ENCODE measurements around the gene P2RY14. TPM values are rescaled to one million over a fixed set of nuclear protein-coding genes. Genes with fewer than 3 reads are reported as not detected.
"Not testable (repeated sequence)": the region's sequence is repeated elsewhere in the genome, so short reads cannot be mapped to it uniquely, and the experiment has no call there.

Gene P2RY14
- total RNA-seq, 2 donors from 2014 or later: 0.26 to 0.90 TPM

GRCh38 chr3:151197228-151197627, 81.1 kb downstream of the P2RY14 start:
- Mint-ChIP-seq H3K27ac (no peak overlapping the region), H3K4me3 (no peak overlapping the region)
- ATAC-seq: no peak

DNA sequence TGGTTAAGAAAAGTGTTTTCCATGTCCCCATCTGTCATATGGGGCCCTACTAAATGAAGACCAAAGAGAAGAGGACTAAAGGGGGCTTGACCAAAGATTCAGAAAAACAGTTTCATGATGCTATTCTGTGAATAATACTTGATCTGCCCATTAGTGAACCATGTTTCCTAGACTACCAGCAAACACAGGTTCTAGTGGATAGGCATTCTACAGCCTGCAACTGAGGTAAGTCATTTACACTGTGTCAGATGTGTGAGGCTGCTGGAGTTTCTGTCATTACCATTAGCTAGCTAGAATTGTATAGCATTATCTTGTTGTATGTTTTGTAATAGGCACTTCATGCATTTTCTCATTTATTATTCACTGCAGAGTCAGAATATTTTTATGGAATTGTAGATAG, 81.9 kb downstream of the P2RY14 start:
- H3K4me1 Mint-ChIP-seq: peaks cover 15% of the 10 kb centered on the region
- no peaks in the 10 kb centered on the region for H3K9me3 ChIP-seq (ENCODE audit: control insufficient read depth, low read length, poor library complexity, severe bottlenecking)
- no peak overlapping the region for H3K27ac Mint-ChIP-seq
- H3K27me3 Mint-ChIP-seq: no peaks in the 10 kb centered on the region
- H3K4me3 Mint-ChIP-seq: no peak overlapping the region
- DNase-seq (no peak), ATAC-seq (no peak)
- H3K36me3 Mint-ChIP-seq (ENCODE audit: low read depth): peaks cover 8% of the 10 kb centered on the region

More at GRCh38 chr3:151197228-151197627, 81.1 kb downstream of the P2RY14 start:
- Mint-ChIP-seq H3K27me3 (no peaks in the 10 kb centered on the region), H3K4me1 (peaks cover 15% of the 10 kb centered on the region), H3K36me3 (ENCODE audit: low read depth) (peaks cover 8% of the 10 kb centered on the region)
- no peak for DNase-seq
- no peaks in the 10 kb centered on the region for H3K9me3 ChIP-seq (ENCODE audit: control insufficient read depth, low read length, poor library complexity, severe bottlenecking)

GRCh38 chr3:151195826-151196225, 82.5 kb downstream of the P2RY14 start:
- Mint-ChIP-seq H3K27ac (no peak overlapping the region), H3K4me1 (peaks cover 10% of the 10 kb centered on the region), H3K27me3 (no peaks in the 10 kb centered on the region), H3K4me3 (no peak overlapping the region), H3K36me3 (ENCODE audit: low read depth) (peaks cover 5% of the 10 kb centered on the region)
- no peaks in the 10 kb centered on the region for H3K9me3 ChIP-seq (ENCODE audit: control insufficient read depth, low read length, poor library complexity, severe bottlenecking)
- DNase-seq (no peak), ATAC-seq (no peak)

DNA sequence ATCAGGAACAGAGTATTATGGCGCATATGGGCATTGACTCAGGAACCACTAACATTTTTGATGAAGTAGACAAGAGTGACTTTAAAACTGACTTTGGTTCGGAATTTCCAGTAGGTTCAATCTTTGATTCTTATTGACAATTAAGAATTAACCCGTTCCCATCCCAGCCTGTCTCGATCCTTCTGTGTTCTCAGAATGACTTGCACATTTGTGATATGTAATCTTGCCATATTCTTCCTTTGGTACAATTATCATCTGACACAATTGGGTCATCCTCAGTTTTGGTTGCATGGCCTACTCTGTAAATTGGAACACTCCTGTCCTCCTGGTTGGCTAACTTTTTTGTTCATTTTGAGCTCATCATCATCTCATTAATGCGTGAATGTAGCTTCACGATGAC, 85.8 kb downstream of the P2RY14 start:
- ATAC-seq (no peak), DNase-seq (no peak)
- Mint-ChIP-seq H3K27me3 (no peaks in the 10 kb centered on the region), H3K27ac (no peak overlapping the region), H3K36me3 (ENCODE audit: low read depth) (peaks cover 2% of the 10 kb centered on the region), H3K4me3 (no peak overlapping the region), H3K4me1 (peaks cover 11% of the 10 kb centered on the region)
- H3K9me3 ChIP-seq (ENCODE audit: control insufficient read depth, low read length, poor library complexity, severe bottlenecking): no peaks in the 10 kb centered on the region

- peaks cover 19% of the 10 kb centered on the region for H3K4me1 Mint-ChIP-seq
- H3K27me3 Mint-ChIP-seq: no peaks in the 10 kb centered on the region
- no peak for ATAC-seq
- no peak for DNase-seq
- no peak overlapping the region for H3K4me3 Mint-ChIP-seq
- H3K36me3 Mint-ChIP-seq (ENCODE audit: low read depth): peaks cover 2% of the 10 kb centered on the region
- no peak overlapping the region for H3K27ac Mint-ChIP-seq
- no peaks in the 10 kb centered on the region for H3K9me3 ChIP-seq (ENCODE audit: control insufficient read depth, low read length, poor library complexity, severe bottlenecking)
Observed at GRCh38 chr3:151191095-151191494, 87.2 kb downstream of the P2RY14 start.

DNA sequence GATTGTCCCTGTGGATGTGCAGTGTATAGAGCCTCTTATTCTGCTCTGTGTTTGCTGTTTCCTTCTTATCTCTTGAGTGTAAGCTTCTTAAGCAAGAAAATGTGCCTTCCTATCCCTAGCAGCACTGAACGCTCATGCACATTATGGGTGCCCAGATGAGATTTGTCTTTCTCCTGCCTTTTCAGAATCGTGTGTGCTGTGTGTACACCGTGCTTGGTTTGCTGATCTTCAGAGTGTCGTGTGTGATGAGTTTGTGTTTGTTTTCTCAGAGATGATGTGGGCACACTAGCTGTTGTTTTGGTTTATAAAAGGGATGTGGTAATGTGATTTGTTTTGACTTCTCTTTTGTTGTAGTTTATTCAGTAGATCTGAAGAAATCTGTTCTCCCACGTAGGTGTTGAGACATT, 95.1 kb downstream of the P2RY14 start:
- ATAC-seq (peak; percentile 91), DNase-seq (no peak)
- H3K27ac Mint-ChIP-seq: peak overlapping the region; percentile 96
- H3K4me3 Mint-ChIP-seq: peak overlapping the region; percentile 96
- H3K27me3 Mint-ChIP-seq: peaks cover 4% of the 10 kb centered on the region
- peaks cover 32% of the 10 kb centered on the region for H3K4me1 Mint-ChIP-seq
- peaks cover 2% of the 10 kb centered on the region for H3K36me3 Mint-ChIP-seq (ENCODE audit: low read depth)
- no peaks in the 10 kb centered on the region for H3K9me3 ChIP-seq (ENCODE audit: control insufficient read depth, low read length, poor library complexity, severe bottlenecking)

- H3K27me3 Mint-ChIP-seq: peaks cover 4% of the 10 kb centered on the region
- peak overlapping the region; percentile 96 for H3K4me3 Mint-ChIP-seq
Observed at GRCh38 chr3:151182349-151183079, 95.8 kb downstream of the P2RY14 start.

DNA sequence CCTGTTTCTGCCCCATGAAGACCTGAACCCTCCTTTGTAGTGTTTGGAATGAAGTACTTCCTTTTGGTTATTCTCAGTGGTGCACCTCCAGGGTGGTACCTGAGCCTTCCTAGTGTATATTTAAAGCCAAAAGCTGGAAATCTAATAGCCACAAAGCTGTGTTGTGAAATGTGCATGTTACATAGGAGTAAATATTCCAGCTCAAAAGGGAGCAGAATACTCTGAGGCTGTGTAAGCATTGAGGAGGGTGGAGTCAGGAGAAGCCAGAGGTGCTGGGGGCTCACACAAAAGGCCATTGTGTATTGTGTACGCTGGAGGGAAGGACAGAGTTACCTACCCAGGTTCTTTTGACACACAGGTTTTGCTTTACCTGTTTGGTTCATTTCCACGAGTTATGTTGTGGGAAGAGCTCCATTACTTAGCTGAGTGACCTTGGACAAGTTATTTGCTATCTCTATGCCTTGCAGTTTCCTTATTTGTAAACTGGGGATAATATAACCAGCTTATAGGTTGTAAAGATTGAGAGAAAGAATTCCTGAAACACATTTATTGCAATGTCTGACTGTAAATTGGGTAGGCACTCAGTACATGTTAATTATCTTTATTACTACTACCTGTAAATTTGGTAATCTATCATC, 100.0 kb downstream of the P2RY14 start:
- H3K4me1 Mint-ChIP-seq: peaks cover 17% of the 10 kb centered on the region
- no peak for ATAC-seq
- H3K36me3 Mint-ChIP-seq (ENCODE audit: low read depth): peaks cover 2% of the 10 kb centered on the region
- peaks cover 3% of the 10 kb centered on the region for H3K27me3 Mint-ChIP-seq
- no peak for DNase-seq
- H3K9me3 ChIP-seq (ENCODE audit: control insufficient read depth, low read length, poor library complexity, severe bottlenecking): no peaks in the 10 kb centered on the region
- no peak overlapping the region for H3K4me3 Mint-ChIP-seq
- no peak overlapping the region for H3K27ac Mint-ChIP-seq

More at GRCh38 chr3:151182349-151183079, 95.8 kb downstream of the P2RY14 start:
- Mint-ChIP-seq H3K4me1 (peaks cover 34% of the 10 kb centered on the region), H3K36me3 (ENCODE audit: low read depth) (peaks cover 2% of the 10 kb centered on the region), H3K27ac (peak overlapping the region; percentile 96)
- H3K9me3 ChIP-seq (ENCODE audit: control insufficient read depth, low read length, poor library complexity, severe bottlenecking): no peaks in the 10 kb centered on the region
- no peak for DNase-seq
- no peak for ATAC-seq

- peaks cover 18% of the 10 kb centered on the region for H3K4me1 Mint-ChIP-seq
Observed at GRCh38 chr3:151175952-151176351, 102.4 kb downstream of the P2RY14 start.

DNA sequence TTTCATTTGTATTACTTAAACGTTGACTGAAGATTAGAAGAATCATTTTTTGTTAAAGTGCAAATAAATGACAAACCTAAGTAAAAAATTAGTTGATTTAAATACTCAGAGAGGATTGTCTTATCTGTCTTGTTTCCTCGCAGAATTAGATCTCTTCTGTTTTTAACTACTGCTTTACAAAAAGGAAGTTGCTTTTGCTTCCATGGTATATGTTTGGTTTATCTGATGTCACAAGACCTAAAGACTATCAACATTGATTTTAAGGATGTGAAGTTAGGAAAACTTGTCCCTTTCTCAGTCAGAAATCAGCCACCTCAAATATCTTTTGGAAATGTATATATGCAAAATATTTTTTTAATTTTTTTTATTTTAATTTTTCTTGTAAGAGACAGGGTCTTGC, 104.0 kb downstream of the P2RY14 start:
- H3K27me3 Mint-ChIP-seq: no peaks in the 10 kb centered on the region
- no peak overlapping the region for H3K4me3 Mint-ChIP-seq
- no peaks in the 10 kb centered on the region for H3K36me3 Mint-ChIP-seq (ENCODE audit: low read depth)
- ATAC-seq: no peak
- no peaks in the 10 kb centered on the region for H3K9me3 ChIP-seq (ENCODE audit: control insufficient read depth, low read length, poor library complexity, severe bottlenecking)
- peaks cover 29% of the 10 kb centered on the region for H3K4me1 Mint-ChIP-seq
- DNase-seq: no peak
- no peak overlapping the region for H3K27ac Mint-ChIP-seq

More at GRCh38 chr3:151175952-151176351, 102.4 kb downstream of the P2RY14 start:
- H3K36me3 Mint-ChIP-seq (ENCODE audit: low read depth): no peaks in the 10 kb centered on the region
- no peak overlapping the region for H3K4me3 Mint-ChIP-seq
- DNase-seq (no peak), ATAC-seq (no peak)
- H3K27me3 Mint-ChIP-seq: no peaks in the 10 kb centered on the region
- H3K27ac Mint-ChIP-seq: peak overlapping the region; percentile 49
- no peaks in the 10 kb centered on the region for H3K9me3 ChIP-seq (ENCODE audit: control insufficient read depth, low read length, poor library complexity, severe bottlenecking)

- no peak for DNase-seq
- Mint-ChIP-seq H3K4me3 (peak overlapping the region; percentile 69), H3K27me3 (no peaks in the 10 kb centered on the region), H3K4me1 (peaks cover 29% of the 10 kb centered on the region), H3K27ac (peak overlapping the region; percentile 92), H3K36me3 (ENCODE audit: low read depth) (no peaks in the 10 kb centered on the region)
- ATAC-seq: peak; percentile 76
- no peaks in the 10 kb centered on the region for H3K9me3 ChIP-seq (ENCODE audit: control insufficient read depth, low read length, poor library complexity, severe bottlenecking)
Observed at GRCh38 chr3:151171145-151171757, 107.1 kb downstream of the P2RY14 start.

GRCh38 chr3:151169948-151170679, 108.2 kb downstream of the P2RY14 start:
- H3K36me3 Mint-ChIP-seq (ENCODE audit: low read depth): not testable (repeated sequence)

More at GRCh38 chr3:151169948-151170679, 108.2 kb downstream of the P2RY14 start:
- not testable (repeated sequence) for DNase-seq; H3K9me3 ChIP-seq (ENCODE audit: control insufficient read depth, low read length, poor library complexity, severe bottlenecking); H3K27me3 Mint-ChIP-seq
- H3K27ac Mint-ChIP-seq: peak overlapping the region; percentile 92
- peak overlapping the region; percentile 69 for H3K4me3 Mint-ChIP-seq
- ATAC-seq: peak; percentile 23
- peaks cover 29% of the 10 kb centered on the region for H3K4me1 Mint-ChIP-seq
